Sigmoid colon (tissue), 4 donors: ENCODE results near the gene ALG6.

Experiments used
- POLR2A ChIP-seq, 2 donors: fragments of 450-650 bp; IDR thresholded peaks; one replicate each; pipeline ENCODE4 v1.6.1; 2016; ENCODE audit warnings: antibody characterized with exemption in 2 of 2, mild to moderate bottlenecking in 2 of 2, moderate library complexity in 2 of 2
- POLR2AphosphoS5 ChIP-seq, 4 donors: sonication (generic); formaldehyde crosslinking; IDR thresholded peaks; one replicate each; pipeline ENCODE4 v1.6.1; 2017; ENCODE audit warnings: antibody characterized with exemption in 4 of 4
- TF ChIP-seq, protein P1 (sequence below), 4 experiments: fragments of 450-650 bp in 3 of 4; fragments of 200-600 bp in 1 of 4; IDR thresholded peaks; one replicate each; pipeline ENCODE4 v1.5.1; 2016 to 2019; ENCODE audit warnings: antibody characterized with exemption in 4 of 4, mild to moderate bottlenecking in 3 of 4, moderate library complexity in 2 of 4

DNA sequence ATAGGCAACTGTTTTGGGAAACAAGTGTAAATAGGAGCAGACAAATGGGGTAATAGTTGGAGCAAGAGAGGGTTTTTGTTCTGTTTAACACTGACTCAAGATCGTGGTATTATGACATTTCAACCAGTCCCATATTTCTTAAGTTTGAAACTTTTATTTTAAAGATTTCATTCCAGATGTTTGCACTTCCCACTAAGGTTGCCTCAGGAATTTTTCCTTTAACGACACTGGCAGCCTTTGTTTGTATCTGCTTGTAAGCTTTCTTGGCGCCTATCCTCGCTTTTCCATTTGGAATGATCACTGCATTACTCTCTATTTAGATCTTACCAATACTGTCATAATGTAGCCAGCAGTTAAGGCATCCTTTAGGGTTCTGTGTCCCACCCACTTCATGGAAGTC, 67.7 kb downstream of the ALG6 start:
- TF ChIP-seq, protein P1, sequence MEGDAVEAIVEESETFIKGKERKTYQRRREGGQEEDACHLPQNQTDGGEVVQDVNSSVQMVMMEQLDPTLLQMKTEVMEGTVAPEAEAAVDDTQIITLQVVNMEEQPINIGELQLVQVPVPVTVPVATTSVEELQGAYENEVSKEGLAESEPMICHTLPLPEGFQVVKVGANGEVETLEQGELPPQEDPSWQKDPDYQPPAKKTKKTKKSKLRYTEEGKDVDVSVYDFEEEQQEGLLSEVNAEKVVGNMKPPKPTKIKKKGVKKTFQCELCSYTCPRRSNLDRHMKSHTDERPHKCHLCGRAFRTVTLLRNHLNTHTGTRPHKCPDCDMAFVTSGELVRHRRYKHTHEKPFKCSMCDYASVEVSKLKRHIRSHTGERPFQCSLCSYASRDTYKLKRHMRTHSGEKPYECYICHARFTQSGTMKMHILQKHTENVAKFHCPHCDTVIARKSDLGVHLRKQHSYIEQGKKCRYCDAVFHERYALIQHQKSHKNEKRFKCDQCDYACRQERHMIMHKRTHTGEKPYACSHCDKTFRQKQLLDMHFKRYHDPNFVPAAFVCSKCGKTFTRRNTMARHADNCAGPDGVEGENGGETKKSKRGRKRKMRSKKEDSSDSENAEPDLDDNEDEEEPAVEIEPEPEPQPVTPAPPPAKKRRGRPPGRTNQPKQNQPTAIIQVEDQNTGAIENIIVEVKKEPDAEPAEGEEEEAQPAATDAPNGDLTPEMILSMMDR (IDR thresholded peaks at IDR 0.05), result no peak
- TF ChIP-seq POLR2A (IDR thresholded peaks at IDR 0.05), result no peak
- TF ChIP-seq POLR2AphosphoS5 (IDR thresholded peaks at IDR 0.05), result no peak
